Fibroblast of villous mesenchyme (primary cell): ENCODE data around the gene CLDND2. TPM values are rescaled to one million over a fixed set of nuclear protein-coding genes. Genes with fewer than 3 reads are reported as not detected.

Experiments used
- DNase-seq: peaks from one replicate; pipeline ENCODE4 v3.0.0-alpha.2; 2010; ENCODE audit warnings: low read depth
- H3K4me3 ChIP-seq: 2 replicates; pipeline ENCODE4 v1.5.1; 2011; ENCODE audit warnings: low read depth, mild to moderate bottlenecking, low read length
- CTCF ChIP-seq: IDR thresholded peaks from 2 replicates; pipeline ENCODE4 v1.5.1; 2012; ENCODE audit warnings: low read depth, mild to moderate bottlenecking, low read length; ENCODE audit not compliant: insufficient read depth
- total RNA-seq: library from RNA; depleted of rRNA; stranded (reverse); fragments of >200 nt; gene quantifications from 2 replicates; pipeline ENCODE4 v1.2.3, GENCODE V29; 2012

CLDND2 gene
- total RNA-seq, 1 donor = not detected

- DNase-seq = peak; percentile 32
- TF ChIP-seq CTCF = peak; percentile 13
Measured at GRCh38 chr19:51365211-51365964, 3.4 kb downstream of the CLDND2 start.

GRCh38 chr19:51364200-51365106, 4.3 kb downstream of the CLDND2 start:
- no peak for TF ChIP-seq CTCF
- no peak overlapping the region for H3K4me3 ChIP-seq
- DNase-seq = peak; percentile 12

More at GRCh38 chr19:51365211-51365964, 3.4 kb downstream of the CLDND2 start:
- peak overlapping the region; percentile 93 for H3K4me3 ChIP-seq

GRCh38 chr19:51361239-51361638, 7.6 kb downstream of the CLDND2 start:
- TF ChIP-seq CTCF = no peak
- no peak for DNase-seq
- no peak overlapping the region for H3K4me3 ChIP-seq

- H3K4me3 ChIP-seq = no peak overlapping the region
- TF ChIP-seq CTCF = no peak
- peak; percentile 93 for DNase-seq
Measured at GRCh38 chr19:51359294-51359693, 9.5 kb downstream of the CLDND2 start.

GRCh38 chr19:51357952-51358351, 10.9 kb downstream of the CLDND2 start:
- no peak for DNase-seq
- H3K4me3 ChIP-seq = no peak overlapping the region
- no peak for TF ChIP-seq CTCF

GRCh38 chr19:51356159-51356801, 12.5 kb downstream of the CLDND2 start:
- no peak for DNase-seq
- no peak overlapping the region for H3K4me3 ChIP-seq
- TF ChIP-seq CTCF = no peak
